Kidney (tissue), 14 donors: Measurements from ENCODE around the gene RIMS4. TPM values are rescaled to one million over a fixed set of nuclear protein-coding genes. Genes with fewer than 3 reads are reported as not detected.
A peak's percentile ranks its signal among the peaks of the same experiment; 100 is the strongest.

Experiments
- DNase-seq, 5 donors: peaks; one replicate each; pipeline ENCODE4 v3.0.0-alpha.2; 2013 to 2020
- FAIRE-seq: peaks from 2 replicates; lab custom pipeline; 2012; peaks lifted over from hg19 to GRCh38; lab: Jason Lieb, UNC
- H3K27ac ChIP-seq, 2 donors: one replicate each; pipeline ENCODE4 v1.7.0; 2013; ENCODE audit warnings: low read depth in 2 of 2, low read length in 2 of 2, inconsistent platforms in 1 of 2
- H3K27me3 ChIP-seq: one replicate; pipeline ENCODE4 v1.7.1; 2013; ENCODE audit warnings: low read length, inconsistent platforms; ENCODE audit not compliant: control insufficient read depth, insufficient read depth
- H3K36me3 ChIP-seq, 3 donors: one replicate each; pipeline versions ENCODE4 v1.7.0 to v1.7.1; 2013; ENCODE audit warnings: low read length in 3 of 3, control low read depth in 1 of 3, inconsistent platforms in 1 of 3; ENCODE audit not compliant: insufficient read depth in 3 of 3, control insufficient read depth in 2 of 3
- H3K4me1 ChIP-seq, 3 donors: one replicate each; pipeline versions ENCODE4 v1.7.0 to v1.7.1; 2013; ENCODE audit warnings: low read length in 3 of 3, inconsistent platforms in 1 of 3, low read depth in 1 of 3; ENCODE audit not compliant: control insufficient read depth in 2 of 3, insufficient read depth in 2 of 3
- H3K4me3 ChIP-seq, 3 donors: one replicate each; pipeline versions ENCODE4 v1.7.0 to v1.8.1; 2013; ENCODE audit warnings: low read length in 3 of 3, control low read depth in 1 of 3, inconsistent platforms in 1 of 3
- H3K9ac ChIP-seq, 3 donors: one replicate each; pipeline versions ENCODE4 v1.7.0 to v1.7.1; 2013; ENCODE audit warnings: low read length in 3 of 3, control low read depth in 1 of 3, inconsistent platforms in 1 of 3
- H3K9me3 ChIP-seq, 3 donors: one replicate each; pipeline versions ENCODE4 v1.7.0 to v1.7.1; 2013; ENCODE audit warnings: low read length in 3 of 3, control low read depth in 1 of 3, inconsistent platforms in 1 of 3; ENCODE audit not compliant: control insufficient read depth in 2 of 3, insufficient read depth in 1 of 3
- CTCF ChIP-seq: IDR thresholded peaks from 3 replicates; pipeline ENCODE4 v1.5.1; 2012; ENCODE audit warnings: mild to moderate bottlenecking, moderate library complexity, borderline replicate concordance; ENCODE audit not compliant: insufficient read depth; ENCODE audit errors: extremely low read depth
- intact Hi-C: fragments of 100-400 bp; cut with DNase I; formaldehyde crosslinking; loops from one replicate; pipeline ENCODE4 v1.11.1; 2022
- polyA plus RNA-seq: library from polyadenylated mRNA; stranded (reverse); fragments of 350-450 nt; fragmentation: Illumina TruSeq; extraction: RNeasy Lipid Tissue Mini Kit (QIAGEN cat#74804); gene quantifications from one replicate; pipeline ENCODE4 v1.2.3, GENCODE V29; 2014; ENCODE audit warnings: low read depth, low replicate concordance; ENCODE audit not compliant: insufficient read depth
- total RNA-seq: library from RNA; stranded (reverse); fragmentation: NEBNext Ultra II Directional; extraction: Animal tissue kit (Norgen Biotek cat#: 25700); gene quantifications from one replicate; pipeline ENCODE4 v1.2.1, GENCODE V29; 2021
- donor health status: control.
- donor health status: control.
- donor health status: control.
- donor health status: control.
- donor health status: control.
- donor health status: DM: yes; HTN: yes; CAD: no.
- donor health status: Normal renal cell carcinoma (clear cell type).

RIMS4 gene
- total and polyA plus RNA-seq, 2 donors from 2014 or later, result 0.13 TPM; not detected in 1

- Histone ChIP-seq H3K36me3 (no peaks in the 10 kb centered on the region), H3K4me1 (no peaks in the 10 kb centered on the region), H3K27me3 (peaks cover 16% of the 10 kb centered on the region), H3K27ac (no peak overlapping the region), H3K9me3 (peaks cover 0 to 8% (median 3%) of the 10 kb centered on the region in 3 donors), H3K4me3 (no peak overlapping the region), H3K9ac (no peak overlapping the region)
- FAIRE-seq (no peak), DNase-seq (no peak)
- intact Hi-C loops, result no loop called here
- no peak for TF ChIP-seq CTCF
Measured at GRCh38 chr20:44807051-44807683, 3.2 kb downstream of the RIMS4 start.

GRCh38 chr20:44805979-44806620, 4.2 kb downstream of the RIMS4 start:
- intact Hi-C loops, result no loop called here
- Histone ChIP-seq H3K9ac (no peak overlapping the region), H3K4me3 (no peak overlapping the region), H3K36me3 (no peaks in the 10 kb centered on the region), H3K4me1 (no peaks in the 10 kb centered on the region), H3K9me3 (no peaks in the 10 kb centered on the region), H3K27me3 (peaks cover 11% of the 10 kb centered on the region), H3K27ac (no peak overlapping the region)
- no peak for TF ChIP-seq CTCF
- no peak for FAIRE-seq
- peak in 4 of 5 donors; percentile 74 to 89 (median 78) for DNase-seq

GRCh38 chr20:44805335-44805978, 4.9 kb downstream of the RIMS4 start:
- TF ChIP-seq CTCF, result no peak
- Histone ChIP-seq H3K36me3 (no peaks in the 10 kb centered on the region), H3K27me3 (peaks cover 9% of the 10 kb centered on the region), H3K4me1 (no peaks in the 10 kb centered on the region), H3K9me3 (no peaks in the 10 kb centered on the region), H3K27ac (no peak overlapping the region), H3K4me3 (no peak overlapping the region), H3K9ac (no peak overlapping the region)
- peak in 2 of 5 donors; percentile 9 to 19 for DNase-seq
- FAIRE-seq, result no peak
- intact Hi-C loops, result no loop called here
